ENCODE data around the gene ANK2.

The ANK2 gene

DNA sequence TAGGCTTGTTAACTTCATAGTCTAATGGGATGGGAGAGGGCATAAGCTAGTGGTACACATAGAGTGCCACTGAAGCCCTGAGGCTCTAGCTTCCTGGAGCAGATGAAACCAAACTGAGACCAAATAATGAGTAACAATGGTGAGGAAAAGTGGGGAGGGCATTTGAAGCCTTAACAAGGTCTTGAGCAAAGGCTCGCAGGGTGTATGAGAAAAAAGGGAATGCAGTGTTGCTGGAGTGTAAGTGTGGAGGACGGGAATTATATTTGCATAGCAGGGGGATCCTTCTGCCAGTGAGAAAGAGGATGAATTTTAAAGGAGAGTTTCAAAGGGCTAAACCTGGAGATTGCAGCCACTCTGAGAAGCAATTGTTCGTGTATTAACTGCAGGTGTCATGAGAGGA lies 263.1 kb downstream of the ANK2 start:
- no peak for TF ChIP-seq CTCF (IDR thresholded peaks at IDR 0.05; ENCODE audit: low read depth, low read length)
- in situ Hi-C loops (cut with HindIII; ENCODE audit: low sequenced_read_pairs) = no loop called here
- no peak overlapping the region for H3K4me3 ChIP-seq (ENCODE audit: low read depth, low read length)
- no peak for DNase-seq (ENCODE audit: low read depth, low spot score)

DNA sequence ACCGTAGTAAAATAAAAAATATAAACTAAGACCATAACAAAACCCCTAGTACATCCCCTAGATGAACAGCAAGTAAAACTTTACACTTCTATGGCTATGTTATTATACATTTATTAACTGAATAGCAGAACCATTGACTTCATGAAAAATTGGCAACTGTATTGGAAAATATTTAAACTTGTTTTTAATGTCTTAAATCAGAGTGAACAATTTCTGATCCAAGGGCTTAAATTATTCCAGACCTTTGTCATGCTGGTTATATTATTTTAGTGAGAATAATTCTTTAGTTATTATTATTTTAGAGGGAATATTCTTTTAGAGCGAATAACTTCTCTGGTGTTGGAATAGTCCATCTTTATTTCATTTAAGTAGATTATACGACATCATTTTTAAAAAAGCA lies 265.0 kb downstream of the ANK2 start:
- in situ Hi-C loops (cut with HindIII; ENCODE audit: low sequenced_read_pairs) = no loop called here
- no peak for DNase-seq (ENCODE audit: low read depth, low spot score)
- no peak for TF ChIP-seq CTCF (IDR thresholded peaks at IDR 0.05; ENCODE audit: low read depth, low read length)
- no peak overlapping the region for H3K4me3 ChIP-seq (ENCODE audit: low read depth, low read length)

GRCh38 chr4:113316879-113317278 lies 267.4 kb downstream of the ANK2 start:
- no peak for TF ChIP-seq CTCF (IDR thresholded peaks at IDR 0.05; ENCODE audit: low read depth, low read length)
- no peak overlapping the region for H3K4me3 ChIP-seq (ENCODE audit: low read depth, low read length)
- in situ Hi-C loops (cut with HindIII; ENCODE audit: low sequenced_read_pairs) = no loop called here
- DNase-seq (ENCODE audit: low read depth, low spot score) = no peak

GRCh38 chr4:113317523-113317922 lies 268.1 kb downstream of the ANK2 start:
- in situ Hi-C loops (cut with HindIII; ENCODE audit: low sequenced_read_pairs) = no loop called here
- TF ChIP-seq CTCF (IDR thresholded peaks at IDR 0.05; ENCODE audit: low read depth, low read length) = no peak

DNA sequence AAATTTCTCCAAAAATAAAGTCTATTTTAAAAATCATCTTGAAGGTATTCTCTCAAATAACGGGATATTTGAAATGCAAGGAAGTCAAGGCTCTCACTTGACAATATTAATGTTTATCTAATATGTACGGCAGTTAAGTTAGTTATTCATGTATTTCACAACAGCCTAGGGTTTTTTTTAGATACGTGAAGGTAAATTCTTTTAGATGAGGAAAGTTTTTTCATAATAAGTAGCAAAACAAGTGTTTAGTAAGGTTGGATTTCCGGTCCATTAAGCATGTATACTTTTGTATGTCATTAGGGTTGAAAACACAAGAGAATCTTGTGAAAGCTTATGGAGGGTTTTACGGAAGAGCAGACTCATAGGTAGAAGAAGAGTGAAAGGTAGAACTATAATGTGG lies 273.3 kb downstream of the ANK2 start:
- in situ Hi-C loops (cut with HindIII; ENCODE audit: low sequenced_read_pairs) = no loop called here
- TF ChIP-seq CTCF (IDR thresholded peaks at IDR 0.05; ENCODE audit: low read depth, low read length) = no peak
- H3K4me3 ChIP-seq (ENCODE audit: low read depth, low read length) = no peak overlapping the region
- no peak for DNase-seq (ENCODE audit: low read depth, low spot score)

More at GRCh38 chr4:113317523-113317922, 268.1 kb downstream of the ANK2 start:
- H3K4me3 ChIP-seq (ENCODE audit: low read depth, low read length) = no peak overlapping the region
- DNase-seq (ENCODE audit: low read depth, low spot score) = no peak

DNA sequence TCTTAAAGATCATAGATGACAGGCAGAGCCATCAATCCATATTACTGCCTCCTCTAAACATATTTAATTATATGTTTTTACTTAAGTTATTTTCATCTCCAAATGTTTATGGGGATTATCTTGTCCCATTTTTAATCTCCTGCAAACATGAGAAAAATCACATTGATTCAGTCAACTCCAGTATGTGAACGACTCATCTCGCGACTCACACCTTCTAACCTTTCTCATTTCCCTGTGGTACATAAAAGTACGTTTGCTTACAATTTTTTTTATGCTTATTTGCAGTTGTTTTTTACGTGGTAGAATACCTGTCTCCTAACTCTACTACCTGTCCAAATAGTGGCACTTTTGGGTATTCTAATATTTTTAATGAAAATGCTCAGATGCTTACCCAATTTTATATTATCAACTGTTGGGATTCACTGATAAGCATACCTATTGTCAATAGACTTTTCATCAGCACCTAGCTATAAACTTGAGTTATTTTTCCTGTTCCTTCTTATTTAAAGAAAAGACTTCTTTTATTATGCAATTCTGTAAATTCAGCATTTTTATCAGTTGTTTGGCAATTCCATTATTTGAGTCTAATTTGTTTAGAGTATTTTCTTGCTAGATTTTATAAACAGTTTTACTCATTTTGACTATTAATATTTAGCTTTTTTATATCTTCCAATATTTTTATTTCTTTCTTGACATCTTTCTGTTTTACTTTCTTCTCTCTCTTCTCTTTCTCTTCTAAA lies 276.6 kb downstream of the ANK2 start:
- no peak overlapping the region for H3K4me3 ChIP-seq (ENCODE audit: low read depth, low read length)
- in situ Hi-C loops (cut with HindIII; ENCODE audit: low sequenced_read_pairs) = no loop called here
- DNase-seq (ENCODE audit: low read depth, low spot score) = no peak
- no peak for TF ChIP-seq CTCF (IDR thresholded peaks at IDR 0.05; ENCODE audit: low read depth, low read length)
